Fibroblast of lung (primary cell): ENCODE measurements around the gene LAMA4.

Experiments
- CTCF ChIP-seq, 2 donors: IDR thresholded peaks in 1 of 2; conservative IDR thresholded peaks in 1 of 2; 1 replicate in 1 of 2; 2 replicates in 1 of 2; pipeline ENCODE4 v1.5.1; 2011 to 2012; ENCODE audit warnings: low read length in 2 of 2, control low read depth in 1 of 2, inconsistent platforms in 1 of 2, low read depth in 1 of 2, mild to moderate bottlenecking in 1 of 2
- EZH2 ChIP-seq: IDR thresholded peaks from 2 replicates; pipeline ENCODE4 v1.5.1; 2012; ENCODE audit warnings: low read length, control low read depth, mild to moderate bottlenecking; ENCODE audit errors: missing control alignments

GRCh38 chr6:112177092-112177491 lies 77.3 kb downstream of the LAMA4 start:
- TF ChIP-seq CTCF (conservative IDR thresholded peaks at IDR 0.05 in 1 of 2, IDR thresholded peaks at IDR 0.05 in 1 of 2; ENCODE audit: low read depth in 1 of 2, low read length in 2 of 2): no peak
- no peak for TF ChIP-seq EZH2
